Lower leg skin (tissue), 4 donors: Measurements from ENCODE around the gene PCP4. TPM values are rescaled to one million over a fixed set of nuclear protein-coding genes. Genes with fewer than 3 reads are reported as not detected.

ENCODE experiments used
- DNase-seq, 2 donors: peaks; one replicate each; pipeline ENCODE4 v3.0.0-alpha.2; 2019; ENCODE audit warnings: low spot score in 2 of 2
- H3K4me3 ChIP-seq: fragments of 200-600 bp; sonication (generic); 2 replicates; pipeline ENCODE4 v1.5.1; 2017; ENCODE audit warnings: mild to moderate bottlenecking, low read depth; ENCODE audit not compliant: poor library complexity, severe bottlenecking
- POLR2A ChIP-seq, 2 donors: fragments of 450-650 bp; IDR thresholded peaks; one replicate each; pipeline ENCODE4 v1.6.1; 2016 to 2017; ENCODE audit warnings: antibody characterized with exemption in 2 of 2, mild to moderate bottlenecking in 1 of 2, moderate library complexity in 1 of 2
- WGBS, 2 donors: methylation state at CpG; one replicate each; pipeline ENCODE4 v1.1.5; 2018; 5-methylcytosine and 5-hydroxymethylcytosine counted together
- intact Hi-C: fragments of 100-400 bp; cut with DNase I; formaldehyde crosslinking; loops from one replicate; pipeline ENCODE4 v1.15.0; 2023; ENCODE audit warnings: low total_unique reads
- total RNA-seq, 4 donors: library from RNA; depleted of rRNA; stranded (reverse); fragments of >200 nt; gene quantifications; one replicate each; pipeline ENCODE4 v1.1.0, GENCODE V29; 2016
- TF ChIP-seq, protein P1 (sequence below), 3 donors: fragments of 450-650 bp; IDR thresholded peaks; one replicate each; pipeline ENCODE4 v1.5.1; 2016; ENCODE audit warnings: antibody characterized with exemption in 3 of 3, mild to moderate bottlenecking in 3 of 3, moderate library complexity in 2 of 3

The PCP4 gene
- total RNA-seq, 4 donors from 2014 or later = 0.83 to 5.8 (median 1.2) TPM

DNA sequence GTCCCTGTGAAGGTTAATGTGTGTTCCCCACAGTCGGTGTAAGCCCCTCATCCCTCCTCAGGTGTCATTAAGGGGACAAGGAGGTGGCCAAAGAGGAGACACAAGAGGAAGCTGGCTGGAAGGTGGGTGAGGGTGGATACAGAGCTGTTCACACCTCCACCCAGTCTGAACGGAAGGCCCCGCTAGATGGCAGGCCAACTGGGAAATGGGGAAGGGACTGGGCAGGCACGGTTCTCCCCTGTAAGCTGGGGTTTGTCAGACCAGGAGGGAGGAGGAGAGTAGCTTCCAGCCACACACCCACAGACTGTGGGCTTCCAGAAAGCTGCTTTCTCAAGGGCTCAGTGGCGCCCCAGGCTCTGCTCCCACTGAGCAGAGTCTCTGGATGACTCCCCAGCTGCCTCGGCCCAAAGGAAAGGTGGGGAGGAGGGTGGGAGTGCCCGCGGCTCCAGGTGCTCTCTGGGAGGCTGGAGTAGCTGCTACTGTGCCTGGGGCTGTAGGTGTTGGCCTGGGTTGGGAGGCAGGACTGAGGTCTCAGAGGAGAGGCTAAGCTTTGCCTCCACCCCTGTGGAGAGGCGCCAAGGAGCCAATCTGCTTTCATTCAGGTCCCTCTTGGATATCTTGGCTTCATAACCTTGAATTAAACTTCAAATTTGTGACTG, 41.2 kb downstream of the PCP4 start:
- TF ChIP-seq POLR2A (IDR thresholded peaks at IDR 0.05) = no peak
- TF ChIP-seq, protein P1, sequence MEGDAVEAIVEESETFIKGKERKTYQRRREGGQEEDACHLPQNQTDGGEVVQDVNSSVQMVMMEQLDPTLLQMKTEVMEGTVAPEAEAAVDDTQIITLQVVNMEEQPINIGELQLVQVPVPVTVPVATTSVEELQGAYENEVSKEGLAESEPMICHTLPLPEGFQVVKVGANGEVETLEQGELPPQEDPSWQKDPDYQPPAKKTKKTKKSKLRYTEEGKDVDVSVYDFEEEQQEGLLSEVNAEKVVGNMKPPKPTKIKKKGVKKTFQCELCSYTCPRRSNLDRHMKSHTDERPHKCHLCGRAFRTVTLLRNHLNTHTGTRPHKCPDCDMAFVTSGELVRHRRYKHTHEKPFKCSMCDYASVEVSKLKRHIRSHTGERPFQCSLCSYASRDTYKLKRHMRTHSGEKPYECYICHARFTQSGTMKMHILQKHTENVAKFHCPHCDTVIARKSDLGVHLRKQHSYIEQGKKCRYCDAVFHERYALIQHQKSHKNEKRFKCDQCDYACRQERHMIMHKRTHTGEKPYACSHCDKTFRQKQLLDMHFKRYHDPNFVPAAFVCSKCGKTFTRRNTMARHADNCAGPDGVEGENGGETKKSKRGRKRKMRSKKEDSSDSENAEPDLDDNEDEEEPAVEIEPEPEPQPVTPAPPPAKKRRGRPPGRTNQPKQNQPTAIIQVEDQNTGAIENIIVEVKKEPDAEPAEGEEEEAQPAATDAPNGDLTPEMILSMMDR (IDR thresholded peaks at IDR 0.05) = no peak
- 26 to 33% methylated on average over 8 of the region's 9 CpGs for WGBS, 2 donors

DNA sequence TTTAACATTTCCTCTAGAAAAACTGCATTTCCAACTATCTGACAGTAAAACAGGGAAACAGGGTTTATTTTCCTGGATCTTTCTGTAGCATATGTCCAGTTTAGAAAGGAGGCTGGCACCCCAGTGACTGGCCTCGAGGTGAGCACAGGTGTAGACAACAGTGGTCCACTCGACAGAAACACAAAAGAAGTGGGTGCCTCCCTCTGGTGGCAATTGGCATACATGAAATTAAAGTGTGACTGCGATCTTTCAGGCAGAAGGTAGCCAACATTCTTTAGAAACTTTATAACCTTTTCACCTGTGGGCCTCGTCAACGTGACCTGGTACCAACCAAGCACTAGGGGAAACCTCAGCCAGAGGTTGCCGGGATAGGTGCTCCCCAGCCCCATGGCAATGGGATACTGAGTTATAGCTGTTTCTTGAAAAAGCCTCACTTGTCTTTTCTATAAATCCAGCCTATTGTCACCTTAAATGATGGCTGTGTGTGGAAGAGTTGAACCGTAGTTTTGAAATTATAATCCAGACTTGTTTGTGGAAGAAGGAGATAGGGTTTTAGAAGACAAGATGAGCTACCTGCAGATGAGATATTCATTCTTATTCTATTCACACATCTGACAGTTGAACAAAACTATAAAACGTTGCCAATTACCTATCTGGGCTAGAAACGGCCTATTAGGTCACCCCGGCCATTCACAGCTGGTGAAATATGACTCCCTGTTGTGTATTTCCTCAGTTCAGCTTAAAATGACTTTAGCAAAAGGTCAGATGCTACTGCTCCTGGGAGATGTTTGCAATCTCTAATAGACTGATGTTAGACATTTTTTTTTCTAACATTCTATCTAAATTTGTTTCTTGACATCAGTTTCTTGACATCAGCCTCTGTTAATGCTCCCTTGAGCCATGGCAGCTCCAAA, 44.3 kb downstream of the PCP4 start:
- intact Hi-C loops = no loop called here
- WGBS, 2 donors = 61 to 68% methylated on average over 10 of the region's 10 CpGs

More for the DNA sequence above, 41.2 kb downstream of the PCP4 start:
- no peak overlapping the region for H3K4me3 ChIP-seq
- intact Hi-C loops = no loop called here
- DNase-seq = peak in 1 of 2 donors; percentile 68

GRCh38 chr21:39913706-39914305, 46.6 kb downstream of the PCP4 start:
- H3K4me3 ChIP-seq = no peak overlapping the region
- no peak for TF ChIP-seq POLR2A (IDR thresholded peaks at IDR 0.05)
- TF ChIP-seq, protein P1 (IDR thresholded peaks at IDR 0.05) = no peak
- peak in 1 of 2 donors; percentile 57 for DNase-seq
- WGBS, 2 donors = 82 to 87% methylated on average over 8 of the region's 8 CpGs
- intact Hi-C loops = no loop called here

More for the DNA sequence above, 44.3 kb downstream of the PCP4 start:
- DNase-seq = peak in 1 of 2 donors; percentile 28
- TF ChIP-seq POLR2A (IDR thresholded peaks at IDR 0.05) = no peak
- TF ChIP-seq, protein P1 (IDR thresholded peaks at IDR 0.05) = no peak
- H3K4me3 ChIP-seq = no peak overlapping the region

- no peak overlapping the region for H3K4me3 ChIP-seq
- 58 to 61% methylated on average over 1 of the region's 1 CpG for WGBS, 2 donors
- no peak for TF ChIP-seq POLR2A (IDR thresholded peaks at IDR 0.05)
- TF ChIP-seq, protein P1 (IDR thresholded peaks at IDR 0.05) = no peak
- intact Hi-C loops = no loop called here
- no peak for DNase-seq
Measured at GRCh38 chr21:39915881-39916280, 48.6 kb downstream of the PCP4 start.

DNA sequence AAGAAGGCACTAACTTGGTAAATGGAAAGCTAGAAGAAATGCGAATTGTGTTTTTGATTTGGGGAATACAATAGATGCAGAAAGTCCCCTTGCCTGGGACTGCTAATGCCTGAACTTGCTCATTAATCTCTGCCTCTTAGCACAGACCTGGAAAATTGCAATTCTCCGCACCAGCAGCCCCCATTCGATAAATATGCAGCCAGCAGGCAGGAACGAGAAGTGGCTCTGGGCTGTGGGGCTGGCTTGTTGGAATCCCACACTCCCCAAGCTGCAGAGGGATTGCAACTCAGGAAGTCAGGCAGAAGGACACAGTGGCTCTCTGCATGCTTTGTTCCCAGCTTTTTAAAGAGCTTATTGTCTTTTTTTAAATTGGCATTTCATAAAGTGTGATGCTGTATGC, 51.3 kb downstream of the PCP4 start:
- intact Hi-C loops = no loop called here
- 46 to 49% methylated on average over 4 of the region's 4 CpGs for WGBS, 2 donors
- peak in 1 of 2 donors; percentile 42 for DNase-seq
- TF ChIP-seq, protein P1 (IDR thresholded peaks at IDR 0.05) = no peak
- TF ChIP-seq POLR2A (IDR thresholded peaks at IDR 0.05) = no peak
- H3K4me3 ChIP-seq = no peak overlapping the region
